Left lung (tissue), 14 donors: Measurements from ENCODE around the gene STK35. TPM values are rescaled to one million over a fixed set of nuclear protein-coding genes. Genes with fewer than 3 reads are reported as not detected.

Experiments
- ATAC-seq: fragments of 200-7000 bp; cut with Tn5 transposase; one replicate; pipeline ENCODE4 v1.9.1; 2020; ENCODE audit warnings: moderate library complexity
- DNase-seq, 4 donors: peaks; one replicate each; pipeline ENCODE4 v3.0.0-alpha.2; 2013 to 2020
- H3K27ac ChIP-seq, 2 donors: fragments of 200-600 bp; sonication (generic) in 1 of 2; one replicate each; pipeline versions ENCODE4 v1.5.0 to v1.8.0; 2020 to 2021
- H3K27me3 ChIP-seq, 2 donors: fragments of 200-600 bp; sonication (generic) in 1 of 2; one replicate each; pipeline versions ENCODE4 v1.5.0 to v1.8.0; 2020 to 2021
- H3K36me3 ChIP-seq, 2 donors: fragments of 200-600 bp; sonication (generic) in 1 of 2; one replicate each; pipeline versions ENCODE4 v1.5.0 to v1.8.0; 2020 to 2021
- H3K4me1 ChIP-seq, 2 donors: fragments of 200-600 bp; one replicate each; pipeline ENCODE4 v1.8.0; 2021
- H3K4me3 ChIP-seq, 2 donors: fragments of 200-600 bp; sonication (generic) in 1 of 2; one replicate each; pipeline versions ENCODE4 v1.5.0 to v1.8.0; 2020 to 2021; ENCODE audit warnings: mild to moderate bottlenecking in 1 of 2
- H3K9me3 ChIP-seq, 2 donors: fragments of 200-600 bp; sonication (generic) in 1 of 2; one replicate each; pipeline versions ENCODE4 v1.5.0 to v1.8.0; 2020 to 2021
- CTCF ChIP-seq, 2 donors: fragments of 200-600 bp; sonication (generic) in 1 of 2; IDR thresholded peaks; one replicate each; pipeline versions ENCODE4 v1.5.0 to v1.8.0; 2021; ENCODE audit warnings: antibody characterized with exemption in 2 of 2
- intact Hi-C, 2 donors: fragments of 100-400 bp; cut with DNase I; formaldehyde crosslinking; loops; one replicate each; pipeline versions ENCODE4 v1.11.2 to v1.14.2; 2022
- long read RNA-seq, 12 donors: library from polyadenylated mRNA in 2 of 12; unstranded in 2 of 12; transcript quantifications; one replicate each; pipeline ENCODE4 v2.0.0 and lab custom pipeline, GENCODE V29; 2019 to 2026
- polyA plus RNA-seq, 6 donors: library from polyadenylated mRNA; unstranded; fragments of 120-200 nt; gene quantifications; one replicate each; pipeline ENCODE4 v1.2.1, GENCODE V29; 2013; ENCODE audit not compliant: insufficient read length in 6 of 6
- total RNA-seq, 2 donors: library from RNA; stranded (reverse); fragmentation: NEBNext Ultra II Directional; extraction: Animal tissue kit (Norgen Biotek cat#: 25700); gene quantifications; one replicate each; pipeline ENCODE4 v1.2.1, GENCODE V29; 2021
- donor health status: DM: no; HTN: yes; CAD: no.
- donor health status: DM: no; HTN: no; CAD: no.

STK35 gene
- total RNA-seq (10 to 100 TPM; 15.8 to 17.2 TPM), polyA plus RNA-seq (10 to 100 TPM; 16.6 to 20.7 (median 19.0) TPM)
- long read RNA-seq, donor 1, partial matches to known transcripts: 15 of 15 reads
- long read RNA-seq, donor 1, other reads (novel, unspliced or antisense): 0 of 15 reads
- long read RNA-seq, donor 2: 0 reads
- long read RNA-seq, donor 3, full-length matches to known transcripts: 2 of 2 reads
- long read RNA-seq, donor 3, partial matches to known transcripts: 0 of 2 reads
- long read RNA-seq, donor 3, other reads (novel, unspliced or antisense): 0 of 2 reads
- long read RNA-seq, donor 4, partial matches to known transcripts: 0 of 1 reads
- long read RNA-seq, donor 4, other reads (novel, unspliced or antisense): 1 of 1 reads
- long read RNA-seq, donor 5: 0 reads
- long read RNA-seq, donor 6: 0 reads
- long read RNA-seq, donor 7: 0 reads
- long read RNA-seq, donor 8, partial matches to known transcripts: 5 of 5 reads
- long read RNA-seq, donor 8, other reads (novel, unspliced or antisense): 0 of 5 reads
- long read RNA-seq, donor 9: 0 reads
- long read RNA-seq, donor 10, partial matches to known transcripts: 0 of 1 reads
- long read RNA-seq, donor 10, other reads (novel, unspliced or antisense): 1 of 1 reads
- long read RNA-seq, donor 11: 0 reads
- long read RNA-seq, donor 12: 0 reads

DNA sequence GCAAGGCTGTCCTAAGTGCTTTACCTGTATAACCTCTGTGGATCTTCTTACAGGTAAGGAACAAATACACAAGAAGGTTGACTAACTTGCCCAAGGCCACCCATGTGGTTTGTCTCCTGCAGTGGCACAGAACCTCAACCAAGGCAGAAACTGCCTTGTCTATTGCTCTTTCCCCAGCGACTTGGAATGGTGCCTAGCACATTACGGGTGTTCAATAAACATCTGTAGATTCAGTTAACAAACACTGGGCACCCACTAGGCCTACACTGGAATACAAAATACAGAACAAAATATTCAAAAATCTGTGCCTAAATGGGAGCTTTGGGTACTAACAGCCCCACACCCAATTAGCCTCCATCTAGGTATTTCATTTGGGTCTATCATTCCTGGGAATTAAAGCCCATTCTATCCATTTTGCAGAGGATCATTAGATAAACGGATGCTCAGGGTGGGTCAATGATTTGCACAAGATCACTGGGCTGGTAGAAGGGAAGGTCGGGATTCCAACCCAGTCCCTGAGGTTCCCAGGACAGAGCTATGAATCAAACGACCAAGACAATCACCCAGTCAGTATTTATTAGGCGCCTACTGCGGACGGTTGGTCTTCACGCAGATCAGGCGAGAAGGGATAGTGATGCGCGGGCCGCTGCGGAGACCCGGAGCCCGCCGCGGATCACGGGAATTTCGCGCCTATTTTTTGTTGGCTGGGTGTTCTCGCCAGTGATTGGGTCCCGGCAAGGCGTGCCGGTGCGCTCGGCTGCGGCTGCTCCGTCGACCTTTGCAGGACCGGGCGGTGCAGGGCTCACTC lies at the start of gene STK35:
Gene STK35 (plus strand): TSS at position 771 of the 808 bp plus-strand sequence. CDS start 55 bp downstream, outside the sequence.
- ATAC-seq: peak; percentile 68
- no peak for TF ChIP-seq CTCF (IDR thresholded peaks at IDR 0.05)
- Histone ChIP-seq H3K4me1 (peaks cover 7 to 38% of the 10 kb centered on the region in 2 donors), H3K36me3 (no peaks in the 10 kb centered on the region), H3K27me3 (peaks cover 0 to 5% of the 10 kb centered on the region in 2 donors), H3K4me3 (peak within 1 kb of the TSS; percentile 68 to 82), H3K9me3 (no peaks in the 10 kb centered on the region), H3K27ac (peak within 1 kb of the TSS; percentile 99 to 100)
- intact Hi-C loops: no loop called here
- DNase-seq: no peak

GRCh38 chr20:2051946-2052345 lies 49.7 kb upstream of the STK35 start:
- intact Hi-C loops: no loop called here
- no peaks in the 10 kb centered on the region for H3K4me1 ChIP-seq
- no peak for TF ChIP-seq CTCF (IDR thresholded peaks at IDR 0.05)
- no peak overlapping the region for H3K27ac ChIP-seq
- peaks cover 0 to 93% of the 10 kb centered on the region in 2 donors for H3K27me3 ChIP-seq
- ATAC-seq (no peak), DNase-seq (no peak)
- peaks cover 0 to 9% of the 10 kb centered on the region in 2 donors for H3K9me3 ChIP-seq
- H3K36me3 ChIP-seq: no peaks in the 10 kb centered on the region
- no peak overlapping the region for H3K4me3 ChIP-seq

DNA sequence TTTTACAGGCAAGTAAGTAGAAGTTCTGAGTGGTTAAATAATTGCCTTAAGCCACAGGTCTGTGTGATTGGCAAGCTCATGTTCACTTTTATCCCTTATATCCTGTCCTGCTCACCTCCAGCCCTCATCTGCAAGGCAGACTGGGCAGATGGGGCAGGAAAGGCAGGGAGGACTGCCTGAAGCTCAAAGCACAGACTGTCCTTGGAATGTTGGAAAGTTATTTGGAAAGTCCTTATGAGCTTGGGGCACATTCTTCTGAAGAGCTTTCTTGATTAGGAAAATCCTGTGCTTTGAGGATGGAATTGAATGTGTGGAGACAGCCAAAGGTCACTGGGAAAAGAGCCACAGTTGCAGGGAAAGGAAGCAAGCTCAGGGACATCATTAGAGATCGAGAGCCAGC lies 48.9 kb upstream of the STK35 start:
- DNase-seq (no peak), ATAC-seq (no peak)
- Histone ChIP-seq H3K4me3 (no peak overlapping the region), H3K27ac (no peak overlapping the region), H3K36me3 (no peaks in the 10 kb centered on the region), H3K4me1 (no peaks in the 10 kb centered on the region), H3K27me3 (peaks cover 0 to 94% of the 10 kb centered on the region in 2 donors), H3K9me3 (peaks cover 0 to 11% of the 10 kb centered on the region in 2 donors)
- intact Hi-C loops: no loop called here
- no peak for TF ChIP-seq CTCF (IDR thresholded peaks at IDR 0.05)

GRCh38 chr20:2053615-2054014 lies 48.0 kb upstream of the STK35 start:
- no peak for DNase-seq
- Histone ChIP-seq H3K4me3 (no peak overlapping the region), H3K27me3 (peaks cover 0 to 90% of the 10 kb centered on the region in 2 donors), H3K9me3 (peaks cover 0 to 16% of the 10 kb centered on the region in 2 donors), H3K27ac (no peak overlapping the region), H3K36me3 (no peaks in the 10 kb centered on the region), H3K4me1 (no peaks in the 10 kb centered on the region)
- intact Hi-C loops: no loop called here
- no peak for TF ChIP-seq CTCF (IDR thresholded peaks at IDR 0.05)
- no peak for ATAC-seq
